GM18499 (cell line): ENCODE measurements around the gene FAM120AOS.
"Not testable (repeated sequence)": the region's sequence is repeated elsewhere in the genome, so short reads cannot be mapped to it uniquely, and the experiment has no call there.

Experiments used
- ATAC-seq: cut with Tn5 transposase; IDR thresholded peaks from one replicate; pipeline ENCODE4 v1.9.1; 2021; ENCODE audit warnings: moderate number of reproducible peaks; ENCODE audit not compliant: insufficient read depth, unreplicated experiment

Gene FAM120AOS

GRCh38 chr9:93446073-93446472 is 7.3 kb downstream of the FAM120AOS start:
- ATAC-seq: no peak

- no peak for ATAC-seq
Measured at GRCh38 chr9:93440896-93441580, 12.3 kb downstream of the FAM120AOS start.

GRCh38 chr9:93439301-93439700 is 14.1 kb downstream of the FAM120AOS start:
- ATAC-seq: not testable (repeated sequence)

- ATAC-seq: no peak
Measured at GRCh38 chr9:93437996-93438395, 15.4 kb downstream of the FAM120AOS start.

- no peak for ATAC-seq
Measured at GRCh38 chr9:93436655-93437407, 16.6 kb downstream of the FAM120AOS start.

- ATAC-seq: no peak
Measured at GRCh38 chr9:93436218-93436617, 17.2 kb downstream of the FAM120AOS start.

GRCh38 chr9:93435386-93435785 is 18.0 kb downstream of the FAM120AOS start:
- no peak for ATAC-seq

GRCh38 chr9:93434056-93434455 is 19.3 kb downstream of the FAM120AOS start:
- no peak for ATAC-seq

- no peak for ATAC-seq
Measured at GRCh38 chr9:93432964-93433363, 20.4 kb downstream of the FAM120AOS start.

- ATAC-seq: no peak
Measured at GRCh38 chr9:93431539-93432105, 21.8 kb downstream of the FAM120AOS start.

GRCh38 chr9:93427655-93428379 is 25.6 kb downstream of the FAM120AOS start:
- ATAC-seq: no peak

- ATAC-seq: no peak
Measured at GRCh38 chr9:93422977-93423616, 30.3 kb downstream of the FAM120AOS start.

- ATAC-seq: no peak
Measured at GRCh38 chr9:93419023-93419422, 34.4 kb downstream of the FAM120AOS start.

- ATAC-seq: no peak
Measured at GRCh38 chr9:93417538-93417937, 35.8 kb downstream of the FAM120AOS start.

- no peak for ATAC-seq
Measured at GRCh38 chr9:93416530-93417235, 36.7 kb downstream of the FAM120AOS start.

- no peak for ATAC-seq
Measured at GRCh38 chr9:93415176-93415690, 38.1 kb downstream of the FAM120AOS start.

- no peak for ATAC-seq
Measured at GRCh38 chr9:93413530-93413929, 39.9 kb downstream of the FAM120AOS start.

- ATAC-seq: no peak
Measured at GRCh38 chr9:93406371-93406770, 47.0 kb downstream of the FAM120AOS start.

- ATAC-seq: no peak
Measured at GRCh38 chr9:93398471-93398870, 54.9 kb downstream of the FAM120AOS start.
